HL-60/S4 (cell line): ENCODE data around the gene ATXN7L1.
"Not testable (repeated sequence)": the region's sequence is repeated elsewhere in the genome, so short reads cannot be mapped to it uniquely, and the experiment has no call there.

Source experiments
- in situ Hi-C: fragments of 300-500 bp; cut with MboI; formaldehyde crosslinking; loops from 2 replicates; pipeline ENCODE4 v1.14.3; 2022; ENCODE audit warnings: low sequenced_read_pairs

The ATXN7L1 gene

DNA sequence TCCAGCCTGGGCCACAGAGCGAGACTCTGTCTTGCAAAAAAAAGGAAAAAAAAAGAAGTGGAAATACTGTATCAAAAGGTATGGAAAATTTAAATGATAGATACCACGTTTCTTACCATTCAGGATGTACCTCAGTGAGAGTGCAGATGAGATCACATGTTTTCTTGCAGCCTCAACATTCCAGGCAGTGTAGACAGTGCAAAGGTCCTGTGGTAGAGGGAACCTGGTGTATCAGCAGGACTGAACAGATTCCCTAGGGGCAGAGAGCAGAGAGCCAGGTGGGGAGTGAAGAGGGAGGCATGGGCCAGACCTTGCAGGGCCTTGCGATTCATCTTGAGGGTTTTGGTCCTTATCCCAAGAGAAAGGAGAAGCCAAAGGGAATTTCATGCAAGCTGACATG lies 17.7 kb upstream of the ATXN7L1 start:
- in situ Hi-C loops: no loop called here

DNA sequence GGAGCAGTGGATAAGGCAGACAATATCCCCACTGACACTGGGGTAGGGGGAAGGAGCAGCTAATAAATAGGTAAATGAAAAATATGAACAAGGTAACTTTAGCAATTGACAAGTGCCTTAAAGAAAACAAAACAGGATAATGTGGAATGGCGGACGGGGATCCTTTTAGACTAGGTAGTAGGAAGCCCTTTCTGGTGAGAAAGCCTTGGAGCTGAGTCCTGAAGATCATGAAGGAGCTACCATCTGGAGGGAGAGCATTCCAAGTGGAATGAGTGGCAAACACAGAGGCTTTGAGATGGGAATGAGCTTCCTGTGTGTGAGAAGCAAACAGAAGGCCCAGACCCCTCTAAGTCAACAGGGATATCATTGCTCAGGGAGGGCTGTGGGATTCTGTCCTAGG lies 16.0 kb upstream of the ATXN7L1 start:
- in situ Hi-C loops: no loop called here

DNA sequence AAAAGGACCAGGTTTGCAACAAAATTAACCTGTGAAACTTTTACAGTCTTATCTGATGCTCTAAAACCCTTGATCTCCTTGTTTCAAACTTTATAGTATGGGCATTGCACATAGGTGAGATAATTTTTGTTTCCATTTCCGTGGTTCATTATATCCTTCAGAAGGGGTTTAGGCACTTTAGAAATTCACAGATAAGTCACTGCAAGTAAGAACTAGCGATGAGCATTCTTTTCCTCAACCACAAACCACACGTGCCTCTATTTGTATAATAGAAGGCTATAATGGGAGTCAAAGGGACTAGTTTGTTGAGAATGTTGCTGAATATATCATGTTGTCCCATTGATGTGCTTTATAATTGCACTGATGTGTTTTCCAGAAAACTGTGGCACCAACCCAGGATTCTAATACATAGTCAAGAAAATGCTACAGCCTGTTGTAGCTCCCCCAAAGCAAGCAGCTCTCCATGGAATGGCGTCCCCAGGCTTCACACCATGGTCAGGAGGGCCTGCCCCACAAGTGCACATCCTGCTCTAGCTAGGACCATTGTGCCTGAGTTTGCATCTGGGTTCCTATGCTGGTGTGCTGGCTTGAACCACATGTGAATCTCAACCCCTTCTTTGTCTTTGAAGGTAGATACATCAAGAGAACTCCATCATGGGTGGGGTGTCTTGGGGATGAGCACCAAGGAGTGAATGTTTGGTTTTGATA lies 14.0 kb upstream of the ATXN7L1 start:
- in situ Hi-C loops: no loop called here

DNA sequence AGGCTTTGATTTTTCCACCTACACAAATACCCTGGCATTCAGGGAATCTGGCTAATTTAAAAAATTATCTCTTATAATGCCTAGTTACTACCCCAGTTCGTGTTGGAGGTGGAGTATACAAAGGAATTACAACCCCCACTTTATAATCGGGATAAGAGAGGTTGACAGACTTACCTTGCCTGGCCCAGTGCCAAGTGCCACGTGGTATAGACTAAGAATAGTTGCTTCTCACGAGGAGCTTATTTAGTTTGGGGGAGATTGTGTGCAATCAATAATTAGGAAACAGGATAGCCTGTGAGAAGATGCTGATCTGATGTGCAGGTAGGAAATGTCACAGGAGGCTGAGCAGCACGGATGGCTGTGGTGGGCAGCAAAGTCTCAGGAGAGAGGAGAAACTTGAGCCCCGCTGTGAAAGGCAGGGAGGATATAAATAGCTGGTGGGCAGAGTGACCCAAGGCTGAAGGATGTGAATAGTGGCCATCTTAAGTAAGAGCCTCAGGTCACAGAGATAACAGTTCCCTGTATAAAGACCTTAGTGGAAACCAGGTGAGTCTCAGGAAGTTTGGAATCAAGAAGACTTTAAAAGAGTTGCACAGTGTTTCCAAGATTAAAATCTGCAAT lies 11.3 kb upstream of the ATXN7L1 start:
- in situ Hi-C loops: no loop called here

DNA sequence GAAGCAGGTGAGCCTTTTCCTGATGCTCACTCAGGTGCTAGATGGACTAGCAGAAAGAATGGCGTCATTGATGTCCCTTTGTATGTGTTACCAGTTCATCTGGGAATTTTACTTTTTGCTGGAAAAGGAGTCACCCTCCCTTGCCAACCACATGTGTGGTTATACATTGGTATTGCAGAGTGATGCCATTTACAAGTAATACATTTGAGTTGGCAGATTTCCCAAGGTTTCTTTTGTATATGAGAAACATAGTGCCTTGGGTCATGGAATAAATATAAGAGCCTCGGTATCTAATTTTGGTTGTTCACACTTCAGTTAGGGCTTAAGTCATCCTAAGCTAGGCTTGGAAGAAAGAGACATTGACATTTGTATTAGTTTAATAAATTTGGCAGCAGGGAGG lies 10.4 kb upstream of the ATXN7L1 start:
- in situ Hi-C loops: no loop called here

DNA sequence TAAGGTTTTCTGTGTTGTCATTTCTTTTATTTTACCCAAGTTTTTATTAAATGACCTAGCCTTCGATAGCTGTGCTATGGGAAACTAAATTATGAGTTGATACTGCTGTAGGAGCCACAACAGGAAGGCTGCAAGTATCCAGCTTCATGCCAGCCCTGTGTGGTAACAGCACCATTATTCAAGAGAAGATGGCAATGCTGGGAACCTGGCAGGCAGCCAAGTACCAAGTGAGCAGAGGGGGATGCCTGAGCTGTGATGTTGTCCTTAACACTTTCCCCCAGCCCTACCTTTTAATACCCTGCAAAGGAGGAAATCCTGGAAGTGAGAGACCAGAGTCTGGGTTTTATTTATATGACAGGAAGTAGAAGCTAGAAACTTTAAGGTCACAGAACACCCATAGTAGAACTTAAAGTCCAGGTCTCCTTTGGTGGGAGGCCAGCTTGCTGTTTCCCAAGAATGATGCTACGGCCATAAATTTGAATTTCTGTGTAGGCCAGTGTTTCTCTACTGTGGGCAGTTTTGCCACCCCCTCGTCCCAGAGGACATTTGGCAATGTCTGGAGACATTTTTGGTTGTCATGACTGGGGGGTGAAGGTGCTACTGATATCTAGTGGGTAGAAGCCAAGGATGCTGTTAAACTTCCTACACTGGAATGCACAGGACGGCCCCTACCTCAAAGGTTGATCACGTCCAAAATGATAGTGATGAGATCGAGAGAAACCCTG lies 9.2 kb upstream of the ATXN7L1 start:
- in situ Hi-C loops: no loop called here

DNA sequence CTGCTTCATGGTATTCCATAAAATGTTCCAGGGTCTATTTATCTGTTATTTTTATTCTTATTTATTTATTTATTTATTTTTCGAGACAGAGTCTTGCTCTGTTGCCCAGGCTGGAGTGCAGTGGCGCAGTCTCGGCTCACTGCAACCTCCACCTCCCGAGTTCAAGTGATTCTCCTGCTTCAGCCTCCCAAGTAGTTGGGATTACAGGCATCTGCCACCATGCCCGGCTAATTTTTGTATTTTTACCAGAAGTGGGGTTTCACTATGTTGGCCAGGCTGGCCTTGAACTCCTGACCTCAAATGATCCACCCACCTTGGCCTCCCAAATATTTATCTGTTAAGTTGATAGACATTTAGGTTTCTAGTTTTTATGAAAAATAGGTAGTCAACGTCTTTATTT lies 6.8 kb upstream of the ATXN7L1 start:
- in situ Hi-C loops: not testable (repeated sequence)

DNA sequence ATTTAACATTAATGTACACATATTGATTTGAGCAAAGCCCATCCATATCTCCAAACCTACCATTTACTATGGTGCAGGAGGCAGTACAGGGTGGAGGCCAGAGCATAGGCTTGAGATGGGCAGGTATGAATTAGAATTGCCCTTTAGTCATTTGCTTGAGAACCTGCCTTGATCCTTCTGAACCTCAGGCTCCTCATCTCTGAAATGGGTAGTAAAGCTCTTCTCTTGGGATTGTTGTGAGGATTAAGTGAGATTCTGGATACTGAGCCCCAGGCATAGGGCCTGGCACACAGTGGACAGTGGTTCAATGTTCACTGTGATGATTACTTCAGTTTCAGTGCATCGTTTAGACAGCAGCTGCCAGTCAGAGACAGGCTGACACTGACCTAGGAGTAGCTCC lies 5.0 kb upstream of the ATXN7L1 start:
- in situ Hi-C loops: no loop called here

DNA sequence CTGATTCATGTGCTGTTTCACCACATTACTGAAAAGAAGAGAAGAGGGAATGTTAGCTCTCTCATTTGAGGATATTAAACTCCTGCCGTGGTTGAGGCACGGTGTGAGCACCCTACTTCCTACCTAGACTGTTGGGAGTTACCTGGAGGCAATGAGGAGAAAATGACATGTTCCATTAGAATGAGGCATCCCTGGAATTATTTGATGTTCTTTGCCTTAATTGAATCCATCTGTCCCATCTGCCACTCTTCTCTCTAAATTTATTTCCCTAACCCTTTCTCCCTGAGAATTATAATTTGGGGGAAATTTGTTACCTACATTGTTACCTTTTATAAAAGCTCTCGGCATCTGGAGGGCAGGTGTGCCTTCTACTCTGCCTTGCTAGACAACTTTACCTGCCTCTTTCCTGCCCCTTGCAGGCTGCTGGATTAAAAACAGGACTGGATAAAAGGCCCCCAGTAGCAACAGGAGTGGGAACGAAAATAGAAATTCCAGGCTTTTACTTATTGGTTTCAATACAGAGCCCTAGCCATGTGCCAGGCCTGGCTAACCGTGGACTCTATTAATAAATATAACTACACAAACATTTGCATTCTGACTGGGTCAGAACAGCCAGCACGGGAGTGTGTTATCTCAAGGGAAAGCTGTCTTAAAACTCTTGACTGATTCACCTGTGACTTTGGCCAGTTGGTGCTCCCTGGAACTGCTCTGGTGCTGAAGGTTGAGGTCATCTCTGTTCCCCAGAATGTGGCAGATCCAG lies 4.4 kb upstream of the ATXN7L1 start:
- in situ Hi-C loops: no loop called here

DNA sequence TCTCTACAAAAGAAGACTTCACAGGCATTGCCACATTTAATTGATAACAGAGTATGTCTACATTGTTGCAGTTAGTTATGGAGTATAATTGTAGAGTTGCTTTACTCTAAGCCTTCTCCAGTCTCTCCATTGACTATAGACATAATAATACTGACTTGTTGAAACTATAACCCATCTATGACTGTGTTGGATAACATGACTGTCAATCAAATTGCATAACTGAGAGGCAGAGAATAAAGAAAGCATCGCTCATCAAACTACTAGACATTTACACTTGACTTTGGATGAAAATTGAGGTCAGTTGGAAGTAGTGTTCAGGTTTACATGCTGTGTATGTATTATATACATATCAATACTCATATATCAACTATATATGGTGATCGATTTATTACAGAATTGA lies 3.4 kb upstream of the ATXN7L1 start:
- in situ Hi-C loops: no loop called here

DNA sequence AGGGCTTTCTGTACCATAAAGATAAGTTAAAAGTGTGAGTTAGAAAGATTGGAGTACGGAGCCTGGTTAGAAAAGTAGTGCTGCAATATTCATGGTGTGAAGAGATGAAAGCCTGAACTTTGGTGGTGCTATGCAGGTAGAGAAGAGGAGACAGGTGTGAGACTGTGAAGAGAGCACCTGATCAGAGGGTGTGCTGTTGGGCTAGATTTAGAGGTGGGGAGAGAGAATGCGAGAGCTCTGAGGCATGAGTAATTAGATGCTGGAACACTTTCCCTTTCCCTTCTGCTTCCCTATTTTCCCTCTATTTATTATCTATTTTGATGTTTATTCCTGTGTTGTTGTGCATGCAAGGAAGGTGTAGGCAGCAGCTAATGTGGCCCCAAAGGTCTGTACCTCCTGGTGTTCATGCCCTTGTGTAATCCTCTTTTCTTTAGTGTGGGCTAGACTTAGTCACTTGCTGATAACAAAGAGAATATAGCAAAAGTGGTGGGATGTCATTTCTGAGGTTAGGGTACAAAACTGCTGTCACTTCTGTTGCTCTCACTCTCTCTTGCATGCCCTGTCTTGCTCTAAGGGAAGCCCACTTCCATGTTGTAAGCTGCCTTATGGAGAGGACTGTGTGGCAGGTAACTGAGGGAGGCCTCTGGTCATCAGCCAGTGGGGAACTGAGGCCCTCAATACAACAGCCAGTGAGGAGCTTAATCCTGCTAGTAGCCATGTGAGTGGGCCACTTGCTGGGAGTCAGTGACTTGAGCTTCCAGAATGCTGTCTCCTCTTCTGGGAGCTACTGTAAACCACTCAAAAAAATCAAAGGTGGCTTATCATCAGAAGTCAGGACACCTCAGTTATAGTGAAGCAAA lies 2.6 kb upstream of the ATXN7L1 start:
- in situ Hi-C loops: no loop called here

DNA sequence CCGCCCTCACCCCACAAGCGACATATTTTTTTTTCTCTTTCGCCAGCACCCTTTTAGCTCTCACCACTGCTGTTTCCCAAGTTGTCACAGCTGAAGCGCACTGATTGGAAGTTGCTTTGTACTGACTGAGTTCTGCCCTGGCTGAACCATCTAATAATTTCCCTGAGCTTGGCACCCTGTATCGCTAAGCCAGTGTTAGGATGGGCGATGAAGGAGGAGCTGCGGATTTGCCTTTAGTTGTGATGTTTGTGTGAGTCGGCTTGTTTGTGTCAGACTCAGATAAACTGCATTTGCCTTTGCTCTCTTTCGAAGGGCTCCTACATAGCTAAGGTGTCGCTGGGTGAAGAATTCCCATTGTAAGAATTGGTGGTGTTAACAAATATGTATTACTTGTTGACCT lies 1.3 kb upstream of the ATXN7L1 start:
- in situ Hi-C loops: no loop called here

DNA sequence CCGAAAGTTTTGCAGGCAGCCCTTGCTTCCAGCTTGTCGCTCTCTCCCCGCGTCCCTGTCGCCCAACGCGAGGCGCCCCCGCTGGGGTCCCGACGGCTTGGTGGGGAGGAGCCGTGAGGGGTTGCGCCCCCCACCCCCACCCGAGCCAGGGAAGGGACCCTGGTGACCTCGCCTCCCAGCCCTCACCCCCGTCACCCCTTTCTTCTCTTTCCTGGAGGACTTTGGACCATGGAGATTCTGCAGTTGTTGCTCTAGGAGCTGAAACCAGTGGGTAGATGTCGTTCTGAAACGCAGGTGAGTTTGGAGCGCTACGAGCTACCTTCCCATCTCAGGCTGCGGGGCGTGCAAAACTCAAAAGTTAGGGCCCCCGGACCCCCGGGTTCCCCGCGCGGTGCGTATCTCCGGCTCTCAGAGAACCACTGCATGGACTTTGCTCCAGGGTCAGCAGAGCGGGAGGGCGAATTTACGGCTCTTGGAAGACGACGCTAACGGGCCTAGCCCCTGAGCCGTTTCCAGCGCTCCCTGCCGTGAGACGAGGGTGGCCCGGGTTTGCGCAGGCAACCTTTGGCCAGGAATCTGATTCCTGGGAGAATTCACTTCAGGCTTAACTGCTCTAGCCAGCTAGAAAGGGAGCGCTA lies 684 bp upstream of the ATXN7L1 start:
- in situ Hi-C loops: no loop called here

DNA sequence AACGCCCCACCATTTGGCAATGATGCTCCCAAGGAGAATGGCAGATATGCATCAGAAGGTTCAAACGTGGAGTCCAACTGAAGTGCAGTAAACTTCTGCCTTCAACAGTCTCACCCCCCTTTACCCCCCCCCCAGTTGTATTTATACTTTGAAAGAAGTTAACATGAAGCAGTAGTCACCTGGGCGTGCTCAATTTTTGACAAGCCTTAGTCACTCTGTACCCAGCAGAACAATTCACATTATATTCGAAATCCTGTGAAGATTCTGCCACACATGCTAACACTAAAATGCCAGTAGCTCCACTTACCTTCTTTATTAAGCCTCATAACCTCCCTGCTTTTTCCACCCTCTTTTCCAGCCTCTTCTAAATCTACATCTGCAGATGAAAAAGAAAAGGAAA lies 894 bp downstream of the ATXN7L1 start:
- in situ Hi-C loops: no loop called here

DNA sequence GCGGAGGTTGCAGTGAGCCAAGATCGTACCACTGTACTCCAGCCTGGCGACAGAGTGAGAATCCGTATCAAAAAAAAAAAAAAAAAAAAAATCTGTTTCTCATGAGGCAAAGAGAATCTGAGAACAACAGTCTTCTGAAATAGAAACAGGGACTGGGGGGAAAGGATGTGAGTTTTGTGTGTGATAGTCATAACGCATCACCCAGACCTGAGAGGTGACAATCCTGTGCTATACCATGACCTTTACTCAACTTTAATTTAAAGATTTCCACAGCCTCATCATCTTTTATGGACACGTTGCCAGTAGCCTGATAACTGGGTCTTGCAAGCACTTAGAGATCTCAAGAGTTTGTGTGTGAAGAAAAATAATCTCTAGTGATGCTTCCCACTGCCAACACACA lies 2.3 kb downstream of the ATXN7L1 start:
- in situ Hi-C loops: no loop called here

DNA sequence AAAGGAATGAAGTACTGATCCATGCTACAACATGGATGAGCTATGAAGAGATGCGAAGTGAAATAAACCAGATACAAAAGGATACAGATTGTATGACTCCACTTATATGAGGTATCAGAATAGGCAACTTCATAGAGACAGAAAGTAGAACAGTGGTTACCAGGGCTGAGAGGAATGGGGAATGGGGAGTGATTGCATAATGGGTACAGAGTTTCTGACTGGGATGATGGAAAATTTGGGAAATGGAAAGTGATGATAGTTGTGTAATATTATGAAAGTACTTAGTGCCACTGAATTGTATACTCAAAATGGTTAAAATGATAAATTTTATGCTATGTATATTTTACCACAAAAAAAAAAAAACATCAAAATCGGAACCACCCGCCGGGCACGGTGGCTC lies 3.9 kb downstream of the ATXN7L1 start:
- in situ Hi-C loops: no loop called here

DNA sequence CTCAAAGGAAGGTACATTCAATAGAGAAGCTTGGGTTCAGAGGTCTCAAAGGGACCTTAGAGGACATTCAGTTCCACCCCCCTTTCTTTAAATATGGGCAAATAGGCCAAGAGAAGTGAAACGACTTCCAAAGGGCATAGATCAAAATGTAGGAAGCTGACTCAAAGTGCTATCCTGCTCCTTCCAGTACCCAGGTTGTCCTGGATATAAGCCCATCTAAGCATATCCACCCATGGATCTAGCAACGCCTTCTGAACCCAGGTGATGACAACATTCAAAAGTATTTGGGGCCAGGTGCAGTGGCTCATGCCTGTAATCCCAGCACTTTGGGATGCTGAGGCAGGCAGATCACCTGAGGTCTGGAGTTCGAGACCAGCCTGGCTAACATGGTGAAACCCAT lies 5.3 kb downstream of the ATXN7L1 start:
- in situ Hi-C loops: no loop called here

DNA sequence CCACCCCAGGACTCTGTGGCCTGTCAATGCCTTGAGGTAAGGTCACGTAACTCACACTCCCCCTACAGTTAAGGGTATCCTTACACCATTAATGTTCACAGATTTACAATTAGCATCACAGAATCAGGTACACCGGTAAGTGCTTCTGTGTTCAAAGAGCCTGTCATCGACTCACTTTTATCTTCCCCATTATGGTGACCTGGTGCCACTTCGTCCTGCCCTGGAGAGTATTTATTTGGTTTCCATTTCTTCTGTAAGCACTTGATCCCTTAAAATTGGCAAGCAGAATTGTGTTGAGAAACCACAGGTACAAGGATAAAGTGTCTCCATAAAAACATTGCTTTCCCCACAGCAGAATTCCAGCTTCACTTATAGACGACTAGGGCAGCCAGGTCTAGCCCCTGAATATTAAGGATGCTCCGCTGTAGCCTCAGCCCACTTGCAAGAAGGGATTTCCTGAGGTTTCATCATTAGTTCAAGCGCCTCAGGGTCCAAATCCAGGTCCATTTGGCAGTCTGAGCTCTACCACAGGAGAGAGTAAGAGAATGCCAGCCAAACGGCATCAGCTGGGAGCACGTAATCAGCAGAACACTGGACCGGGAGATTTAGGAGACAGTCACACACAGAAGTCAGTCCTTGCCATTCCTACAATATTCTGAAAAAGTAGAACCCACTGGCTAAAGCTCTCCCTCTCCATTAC lies 10.1 kb downstream of the ATXN7L1 start:
- in situ Hi-C loops: no loop called here

DNA sequence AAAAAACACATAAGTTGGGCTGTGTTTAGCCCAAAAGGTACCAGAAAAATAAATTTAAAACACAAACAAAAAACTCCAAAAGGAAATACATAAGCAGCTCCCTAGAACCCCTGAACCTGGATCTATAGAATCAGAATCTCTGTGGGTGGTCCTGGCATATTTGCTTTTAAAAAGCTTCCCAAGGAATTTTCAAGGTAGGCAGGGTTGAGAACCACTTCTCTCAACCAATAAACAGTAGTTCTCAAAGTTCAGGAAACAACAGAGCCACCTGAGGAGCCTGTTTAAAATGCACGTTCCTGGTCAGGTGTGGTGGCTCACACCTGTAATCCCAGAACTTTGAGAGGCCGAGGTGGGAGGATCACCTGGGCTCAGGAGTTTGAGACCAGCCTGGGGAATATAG lies 12.5 kb downstream of the ATXN7L1 start:
- in situ Hi-C loops: no loop called here

DNA sequence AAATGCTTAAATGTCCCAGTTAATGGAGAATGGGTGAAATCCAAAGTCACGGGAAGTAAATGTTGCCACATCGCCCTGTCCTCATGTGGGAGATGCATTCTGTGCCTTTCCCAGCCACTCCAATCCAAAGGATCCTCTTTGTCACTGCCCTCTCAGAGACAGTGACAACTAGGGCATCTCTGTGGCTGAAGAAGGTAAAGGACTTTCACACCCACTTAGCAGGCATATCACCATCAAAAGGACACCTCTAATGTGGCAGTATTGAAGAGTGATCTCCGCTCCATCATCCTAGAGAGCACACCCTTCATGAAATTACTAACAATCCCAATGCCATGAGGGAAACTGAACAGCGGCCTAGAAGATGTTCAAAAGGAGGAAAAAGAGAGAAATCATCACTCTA lies 13.6 kb downstream of the ATXN7L1 start:
- in situ Hi-C loops: no loop called here
